GM18520 (cell line): ENCODE results near the gene ITPR1.

Experiments used
- ATAC-seq: cut with Tn5 transposase; IDR thresholded peaks from one replicate; pipeline ENCODE4 v1.9.1; 2021; ENCODE audit not compliant: unreplicated experiment

The ITPR1 gene

DNA sequence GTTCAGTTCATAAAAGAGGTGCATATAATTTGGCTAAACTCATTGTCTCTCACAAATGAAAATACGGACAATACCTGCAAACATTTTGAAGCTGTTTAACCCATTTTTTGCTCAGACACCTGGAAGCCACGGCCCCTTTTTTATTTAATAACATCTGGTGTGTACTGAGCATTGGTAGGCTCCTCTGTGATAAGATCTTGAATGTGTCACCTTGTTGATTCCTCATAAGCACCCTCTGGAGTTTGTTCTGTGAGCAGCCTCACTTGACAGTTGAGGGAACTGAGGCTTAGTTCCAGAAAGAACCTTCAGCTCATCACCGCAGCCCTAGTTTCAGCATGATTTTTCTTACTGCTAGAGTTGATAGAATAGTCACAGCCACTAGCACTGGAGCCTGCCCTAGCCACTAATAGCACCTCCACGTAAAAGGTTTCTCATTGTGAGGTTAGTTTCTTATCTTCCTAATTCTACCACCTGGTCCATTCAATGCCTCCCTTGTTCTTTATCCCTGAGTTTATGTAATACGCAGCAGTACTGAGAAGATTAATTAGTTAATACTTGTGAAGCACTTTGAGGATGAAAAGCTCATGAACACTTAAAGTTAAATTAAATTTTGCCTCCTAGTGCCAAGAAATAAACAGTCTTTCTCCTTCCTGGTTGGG is 71.9 kb downstream of the ITPR1 start:
- no peak for ATAC-seq

DNA sequence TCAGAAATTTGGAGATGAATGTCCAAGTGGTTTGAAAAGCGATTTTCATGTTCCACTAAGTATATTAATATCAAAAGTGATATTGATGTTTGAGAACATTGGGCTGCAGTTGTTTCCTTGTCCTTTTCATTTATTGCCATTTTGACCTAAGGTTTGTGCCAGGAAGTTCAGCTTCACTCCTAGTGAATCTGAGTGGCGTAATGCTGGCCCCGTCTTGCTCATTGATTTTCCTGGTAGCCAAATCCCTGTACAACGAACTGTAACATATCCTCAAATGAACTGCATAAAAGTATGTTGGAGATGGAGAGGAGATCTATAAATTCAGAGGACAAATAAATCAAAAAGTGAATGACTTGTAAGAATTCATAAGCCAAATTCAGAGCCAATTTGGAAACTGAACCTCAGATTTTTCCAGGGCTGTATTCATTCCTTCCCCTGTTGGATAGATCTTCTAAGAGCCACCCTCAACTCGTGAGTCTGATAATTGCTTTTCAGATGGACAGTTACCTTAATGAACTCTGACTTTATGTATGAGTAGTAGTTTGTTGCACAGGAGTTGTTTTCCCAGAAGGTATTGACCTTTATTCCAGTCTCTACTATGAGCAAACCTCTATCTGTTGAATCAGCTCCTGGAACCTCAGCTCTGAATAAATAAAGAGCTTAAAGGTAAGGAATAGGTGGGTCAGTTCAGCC is 72.8 kb downstream of the ITPR1 start:
- no peak for ATAC-seq

DNA sequence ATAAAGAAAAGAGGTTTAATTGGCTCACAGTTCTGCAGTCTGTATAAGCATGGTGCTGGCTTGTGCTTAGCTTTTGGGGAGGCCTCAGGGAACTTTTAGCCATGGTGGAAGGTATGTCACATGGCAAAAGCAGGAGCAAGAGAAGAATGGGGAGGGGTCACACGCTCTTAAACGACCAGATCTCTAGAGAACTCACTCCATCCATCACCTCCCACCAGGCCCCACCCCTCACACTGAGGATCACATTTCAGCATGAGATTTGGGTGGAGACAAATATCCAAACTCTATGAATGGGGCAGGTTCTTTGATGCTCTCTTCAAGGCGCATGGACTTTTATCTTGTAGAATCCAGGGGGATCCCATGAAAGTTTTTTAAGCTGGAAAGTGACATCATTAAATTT is 75.7 kb downstream of the ITPR1 start:
- no peak for ATAC-seq

DNA sequence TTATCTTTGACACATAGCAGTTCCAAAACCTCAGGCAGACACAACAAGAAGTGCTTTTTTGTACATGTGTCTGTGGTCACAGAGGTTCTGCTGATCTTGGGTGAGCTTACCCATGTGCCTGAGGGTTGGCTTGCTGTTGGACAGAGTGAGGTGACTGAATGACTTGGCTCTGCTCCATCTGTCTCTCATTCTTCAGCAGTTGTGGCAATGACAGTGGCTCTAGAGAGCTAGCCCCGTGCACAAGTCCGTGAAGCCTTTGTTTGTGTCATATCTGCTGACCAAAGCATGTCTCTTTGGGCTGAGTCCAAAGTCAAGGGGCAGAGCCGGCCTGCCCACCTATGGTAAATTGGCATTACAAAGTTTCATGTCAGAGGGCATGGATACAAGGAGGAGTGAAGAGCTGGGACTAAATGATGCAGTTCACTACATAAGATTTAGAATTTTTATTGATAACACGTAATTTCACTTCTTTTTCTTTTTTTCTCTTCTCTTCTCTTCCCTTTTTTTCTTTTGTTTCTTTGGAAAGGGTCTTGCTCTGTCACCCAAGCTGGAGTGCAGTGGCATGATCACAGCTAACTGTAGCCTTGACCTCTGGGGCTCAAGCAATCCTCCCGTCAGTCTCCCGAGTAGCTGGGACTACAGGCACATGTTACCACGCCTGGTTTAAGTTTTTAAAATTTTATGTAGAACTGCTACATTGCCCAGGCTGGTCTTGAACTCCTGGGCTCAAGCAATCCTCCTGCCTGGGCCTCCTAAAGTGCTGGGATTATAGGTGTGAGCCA is 77.9 kb downstream of the ITPR1 start:
- ATAC-seq = no peak

DNA sequence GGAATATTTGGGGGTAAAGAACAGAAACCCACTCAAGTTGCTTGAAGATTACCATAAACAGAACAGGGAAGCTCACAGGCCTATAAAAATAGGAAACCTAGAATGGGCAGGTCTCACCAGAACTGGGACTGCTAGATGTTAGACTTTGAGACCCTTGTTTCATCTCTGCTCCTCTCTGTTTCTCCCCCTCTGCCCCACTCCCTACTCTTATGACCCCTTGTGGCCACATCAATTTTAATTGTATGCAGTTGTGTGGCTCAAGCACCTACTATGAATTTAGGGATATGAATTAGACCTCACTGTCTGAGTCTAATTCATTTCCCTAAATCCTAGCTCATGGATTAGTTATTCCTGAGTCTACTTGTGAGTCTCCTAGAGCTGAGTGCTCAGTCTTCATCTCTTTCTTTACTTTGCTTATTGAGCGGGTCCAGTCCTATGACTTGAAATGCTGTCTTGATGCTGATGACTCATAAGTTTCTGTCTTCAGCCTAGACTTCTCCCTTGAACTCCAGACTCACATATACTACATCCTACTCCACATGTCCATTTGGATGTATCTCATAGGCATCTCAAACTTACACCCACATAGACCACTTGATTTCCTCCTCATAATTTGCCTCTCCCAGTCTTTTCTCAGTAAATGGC is 78.7 kb downstream of the ITPR1 start:
- no peak for ATAC-seq

DNA sequence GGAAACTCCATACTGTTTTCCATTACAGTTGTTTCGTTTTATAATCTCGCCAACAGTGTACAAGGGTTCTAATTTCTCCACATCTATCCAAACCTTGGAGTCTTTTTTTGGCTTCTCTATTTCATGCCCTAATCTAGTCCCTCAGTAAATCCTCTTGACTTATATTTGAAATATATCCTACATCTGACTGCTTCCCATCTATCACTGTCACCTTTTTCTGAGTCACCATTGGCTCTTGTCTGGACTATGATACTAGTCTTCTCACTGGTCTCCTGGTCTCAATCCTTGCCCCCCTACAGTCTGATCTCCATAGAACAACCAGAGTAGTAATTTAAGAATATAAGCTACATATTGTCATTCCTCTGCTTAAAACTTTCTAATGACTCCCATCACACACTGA is 80.0 kb downstream of the ITPR1 start:
- no peak for ATAC-seq

DNA sequence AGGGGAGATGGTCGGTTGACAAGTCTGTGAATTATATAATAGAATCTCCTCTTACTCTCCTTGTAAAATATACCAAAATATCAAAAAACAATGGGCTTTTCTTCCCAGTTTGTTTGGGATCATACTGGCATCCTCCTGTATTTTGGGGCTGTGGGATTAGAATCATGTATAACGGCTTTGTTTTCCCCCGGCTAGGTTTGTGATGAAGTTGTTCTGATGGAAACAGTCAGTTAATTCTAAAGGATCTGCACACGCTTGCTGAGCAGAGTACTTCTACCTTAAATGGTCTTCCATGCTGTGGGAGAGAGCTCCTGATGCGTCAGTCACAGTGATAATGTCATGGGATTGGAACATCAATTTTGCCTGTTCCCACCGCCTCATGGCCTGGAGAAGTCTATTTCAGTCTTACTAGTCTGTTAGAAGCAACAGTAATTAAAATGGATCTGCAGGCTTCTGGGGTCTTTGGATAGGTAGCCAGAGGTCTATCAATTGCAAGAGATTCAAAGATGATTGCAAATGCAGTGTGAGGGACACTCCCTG is 81.3 kb downstream of the ITPR1 start:
- ATAC-seq = no peak

DNA sequence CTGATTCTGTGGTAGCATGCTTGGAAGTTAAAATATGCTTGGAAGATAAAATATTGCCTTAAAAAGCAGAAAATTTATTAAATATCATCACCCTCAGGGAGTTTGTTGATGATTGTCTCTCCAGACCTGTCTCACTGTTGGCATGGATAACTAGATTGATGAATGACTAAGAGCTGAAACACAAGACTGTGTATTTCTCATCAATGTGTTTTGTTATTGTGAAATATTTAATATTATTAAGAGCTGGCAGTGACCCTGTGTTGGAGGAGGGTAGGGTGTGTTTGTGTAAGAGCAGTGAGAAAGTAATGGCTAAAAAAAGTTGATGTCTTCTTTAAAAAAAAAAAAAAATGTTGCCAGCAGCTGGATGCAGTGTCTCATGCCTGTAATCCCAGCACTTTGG is 82.2 kb downstream of the ITPR1 start:
- no peak for ATAC-seq

DNA sequence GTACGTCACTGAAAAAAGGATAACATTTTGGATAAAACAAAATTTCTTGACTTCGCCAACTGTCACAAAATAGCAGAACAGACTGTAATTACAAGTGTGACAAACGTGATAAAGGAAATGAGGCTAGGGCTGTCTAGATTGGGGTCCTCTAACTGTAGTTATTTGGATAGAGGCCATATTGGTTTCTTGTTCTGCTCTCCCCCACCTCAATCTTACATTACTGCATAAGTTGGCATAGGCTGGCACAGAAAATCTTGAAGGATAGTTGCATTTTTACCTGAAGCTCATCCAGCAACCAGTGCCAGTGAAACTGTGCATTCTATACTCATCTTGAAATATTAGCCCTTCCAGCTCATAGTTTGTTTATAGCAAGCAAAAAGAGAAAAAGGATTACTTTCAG is 84.6 kb downstream of the ITPR1 start:
- ATAC-seq = no peak

DNA sequence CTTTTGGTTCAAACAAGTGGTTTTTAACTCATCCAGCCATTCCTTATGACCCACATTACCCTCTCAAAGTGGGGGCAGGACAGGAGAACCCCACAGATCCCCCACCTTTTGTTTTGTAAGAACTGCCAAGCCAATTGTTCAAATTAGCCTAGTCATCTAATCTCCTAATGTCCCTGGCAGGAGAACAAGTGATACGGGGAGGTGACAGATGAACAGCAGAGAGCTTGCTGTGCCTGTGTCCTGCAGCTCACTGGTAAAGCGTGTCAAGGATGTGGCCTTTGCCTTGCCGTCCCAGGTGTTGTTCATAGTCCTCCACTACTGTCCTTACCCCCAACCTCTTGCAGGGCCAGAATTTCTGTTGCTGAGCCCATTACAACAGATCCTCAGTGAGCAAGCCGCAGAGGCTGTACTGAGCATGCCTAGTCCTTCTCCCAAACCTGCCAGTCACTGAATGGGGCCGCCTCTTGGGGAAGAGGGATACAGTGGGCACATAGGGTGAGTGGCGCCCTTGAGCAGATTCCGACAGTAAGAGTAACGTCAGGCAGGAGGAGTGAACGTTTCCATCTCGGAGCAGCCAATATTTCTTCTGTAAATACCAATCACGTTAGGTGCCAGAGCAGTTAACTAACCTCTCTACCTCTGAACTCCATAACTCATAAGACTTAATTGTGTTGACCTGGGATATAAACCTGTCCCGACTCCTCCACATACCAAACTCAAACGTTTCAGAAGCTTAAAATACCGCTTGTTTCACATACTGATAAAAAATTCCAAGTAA is 87.4 kb downstream of the ITPR1 start:
- no peak for ATAC-seq

DNA sequence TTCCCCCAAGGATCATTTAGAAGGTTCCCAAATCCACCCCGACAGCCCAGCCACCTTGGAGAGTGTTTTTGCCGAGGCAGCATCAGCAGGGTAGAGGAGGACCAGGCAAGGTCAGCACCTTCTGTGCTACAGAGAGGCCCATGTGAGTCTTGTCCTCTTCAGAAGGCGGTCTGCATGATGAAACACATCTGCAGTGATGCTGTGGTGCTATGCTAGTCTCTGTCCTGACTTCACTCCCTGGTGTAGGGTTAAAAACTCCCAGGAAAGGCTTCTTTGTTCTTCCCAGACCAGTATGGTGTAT is 87.9 kb downstream of the ITPR1 start:
- ATAC-seq = no peak

DNA sequence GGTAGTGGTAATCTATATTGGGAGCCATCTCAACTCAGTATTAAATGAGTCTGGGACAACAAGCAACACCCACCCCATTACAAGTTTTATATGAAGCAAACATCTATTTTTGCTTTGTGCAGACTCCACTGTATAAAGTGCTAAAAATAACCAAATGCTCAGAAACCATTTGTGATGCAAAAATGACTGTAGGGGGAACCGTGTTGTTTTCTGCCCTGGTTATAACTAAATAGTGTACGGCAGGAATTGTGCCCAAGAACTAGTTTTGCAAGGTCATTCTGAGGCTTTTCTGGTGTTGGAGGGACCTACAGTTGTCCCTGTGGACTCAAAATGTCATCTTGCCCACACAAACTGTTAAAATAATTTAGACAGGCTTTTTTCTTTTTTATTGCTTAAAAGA is 88.3 kb downstream of the ITPR1 start:
- ATAC-seq = no peak

DNA sequence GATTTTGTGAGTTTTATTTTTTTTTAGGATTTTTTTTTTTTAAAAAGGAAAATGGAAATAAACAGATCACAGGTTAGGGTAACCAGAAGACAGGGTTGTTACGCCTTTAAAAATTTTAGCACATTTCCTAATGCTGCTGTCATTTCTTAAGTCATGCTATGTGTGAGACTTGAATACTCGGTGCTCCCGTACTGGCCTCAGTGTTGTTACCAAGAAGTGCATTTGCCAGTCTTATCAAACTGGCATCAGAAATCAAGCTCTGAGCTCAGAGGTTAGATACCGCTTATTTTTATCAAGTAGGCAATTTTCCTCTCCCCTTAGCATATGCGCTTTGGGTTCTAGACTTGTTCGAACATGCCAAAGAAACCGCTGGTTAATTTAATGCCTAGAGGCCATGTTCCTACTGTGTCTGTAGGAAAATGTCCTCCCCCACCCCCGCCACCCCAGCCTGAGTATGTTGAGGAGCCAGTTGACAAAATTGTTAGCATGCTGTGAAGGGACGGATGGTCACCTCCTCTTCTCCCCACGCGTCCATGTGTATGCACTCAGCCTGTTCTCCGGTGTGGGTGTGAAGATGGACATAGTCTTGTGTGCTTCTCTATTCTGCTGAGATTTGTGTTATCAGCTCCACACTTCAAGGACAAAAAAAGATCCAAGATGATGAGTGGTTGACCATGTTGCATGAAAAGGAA is 88.9 kb downstream of the ITPR1 start:
- ATAC-seq = no peak

DNA sequence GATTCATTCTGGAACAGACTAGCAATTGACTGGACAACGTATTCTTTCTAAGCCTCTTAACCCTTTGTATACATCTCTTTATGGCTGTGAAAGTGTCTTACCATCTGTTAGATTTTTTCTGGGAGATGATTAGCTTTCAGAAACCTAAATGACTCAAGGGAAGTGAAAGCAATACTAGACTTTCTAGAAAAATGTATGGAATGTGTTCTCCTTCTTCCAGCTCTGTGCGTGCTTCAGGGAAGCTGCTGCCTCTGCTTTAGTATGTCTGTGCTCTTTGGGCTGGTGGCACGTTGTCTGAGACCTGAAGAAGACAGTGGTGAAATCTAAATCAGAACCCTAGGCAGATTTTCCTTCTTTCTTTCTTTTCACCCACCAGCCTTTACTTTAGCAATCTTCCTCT is 89.5 kb downstream of the ITPR1 start:
- no peak for ATAC-seq

DNA sequence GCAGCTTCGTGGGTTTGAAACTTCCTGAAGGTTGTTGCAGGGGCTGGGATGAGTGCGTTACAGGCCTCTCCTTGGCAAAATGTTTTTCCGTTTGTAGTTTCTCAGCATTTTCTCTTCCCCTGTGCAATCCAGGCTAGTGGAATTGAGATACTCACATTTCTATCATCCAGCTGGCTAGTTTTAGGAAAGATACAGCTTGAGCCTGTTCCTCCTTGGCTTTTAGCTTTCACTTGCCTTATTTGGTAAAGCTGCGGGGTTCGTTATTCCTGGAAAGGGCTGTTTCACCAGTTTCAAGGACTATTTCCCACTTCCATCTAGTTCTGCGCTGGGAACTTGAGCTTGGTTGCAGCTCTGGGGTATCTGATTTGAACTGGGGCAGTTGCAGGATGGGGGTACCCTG is 90.3 kb downstream of the ITPR1 start:
- no peak for ATAC-seq

DNA sequence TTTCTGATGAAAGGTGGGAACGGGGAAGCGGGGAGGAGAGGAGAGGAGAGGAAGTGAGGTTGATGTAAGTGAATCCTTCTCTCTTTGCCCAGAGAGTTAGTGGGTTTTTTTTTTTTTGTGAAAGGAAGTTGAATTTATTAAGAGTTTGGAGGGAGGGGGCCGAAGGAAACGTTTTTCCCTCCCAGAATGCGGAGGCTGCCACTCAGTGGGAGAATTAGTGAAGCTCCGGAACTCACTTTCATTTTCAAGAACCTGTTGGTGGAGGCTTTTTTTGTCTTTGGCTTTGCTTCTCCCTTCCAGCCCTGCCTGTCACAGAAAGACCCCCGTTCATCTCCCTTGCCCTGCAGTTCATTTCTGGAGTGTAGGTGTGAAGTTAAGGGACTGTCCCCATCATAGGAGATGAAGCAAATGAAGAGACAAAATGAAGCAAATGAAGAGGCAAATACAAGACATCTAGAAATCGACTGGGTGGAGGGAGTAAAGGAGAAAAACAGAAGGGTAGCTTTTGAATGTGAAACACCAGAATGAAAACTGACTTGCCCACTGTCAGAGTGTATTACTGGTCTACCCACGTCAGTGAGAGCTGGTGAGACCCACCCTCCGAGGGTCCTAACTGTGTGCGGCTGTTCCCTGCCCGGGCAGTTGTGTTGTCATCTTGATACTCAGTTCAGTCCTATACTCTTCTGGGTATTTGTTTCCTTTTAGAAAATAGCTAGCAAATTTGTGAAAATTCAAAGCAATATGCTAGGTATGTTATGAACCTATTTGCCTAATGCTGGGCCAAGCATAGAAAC is 91.5 kb downstream of the ITPR1 start:
- ATAC-seq = peak; percentile 34

DNA sequence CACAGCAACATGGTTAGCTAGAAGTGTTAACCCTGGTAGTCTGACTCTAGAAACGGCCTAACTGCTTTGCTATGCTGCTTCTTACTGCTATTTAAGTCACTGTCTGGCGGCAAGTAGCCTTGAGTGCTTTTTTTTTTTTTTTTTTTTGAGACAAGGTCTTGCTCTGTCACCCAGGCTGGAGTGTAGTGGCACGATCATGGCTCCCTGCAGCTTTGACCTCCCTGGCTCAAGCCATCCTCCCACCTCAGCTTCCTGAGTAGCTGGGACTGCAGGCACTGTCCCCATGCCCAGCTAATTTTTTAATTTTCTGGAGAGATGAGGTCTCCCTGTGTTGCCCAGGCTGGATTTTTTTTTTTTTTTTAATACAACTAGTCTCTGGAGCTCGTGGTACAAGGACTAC is 93.2 kb downstream of the ITPR1 start:
- no peak for ATAC-seq

DNA sequence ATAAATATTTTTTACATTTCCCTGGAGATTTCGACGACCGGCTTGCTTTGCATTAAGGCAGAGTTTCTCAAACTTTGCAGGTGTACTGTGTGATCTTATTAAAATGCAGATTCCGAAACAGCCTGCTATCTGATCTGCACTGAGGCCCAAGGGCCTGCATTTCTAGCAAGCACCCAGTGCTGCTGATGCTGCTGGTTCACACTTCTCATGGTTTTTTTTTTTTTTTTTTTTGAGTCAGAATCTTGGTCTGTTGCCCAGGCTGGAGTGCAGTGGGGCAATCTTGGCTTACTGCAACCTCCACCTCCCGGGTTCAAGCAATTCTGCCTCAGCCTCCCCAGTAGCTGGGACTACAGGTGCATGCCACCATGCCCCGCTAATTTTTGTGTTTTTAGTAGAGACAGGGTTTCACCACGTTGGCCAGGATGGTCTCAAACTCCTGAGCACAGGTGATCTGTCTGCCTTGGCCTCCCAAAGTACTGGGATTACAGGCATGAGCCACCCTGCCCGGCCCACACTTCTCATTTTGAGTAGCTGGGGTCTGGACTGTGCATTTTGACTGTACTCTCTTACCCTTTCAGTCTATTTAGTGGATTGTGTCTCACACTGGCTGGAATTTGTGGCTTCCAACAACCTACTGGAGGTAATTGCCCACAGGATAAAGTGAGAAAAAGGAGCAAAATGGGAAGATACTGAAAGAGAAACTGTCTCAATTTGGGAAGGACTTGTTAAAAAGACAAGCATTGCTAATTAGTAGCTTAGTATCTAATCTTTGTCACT is 94.1 kb downstream of the ITPR1 start:
- ATAC-seq = no peak

DNA sequence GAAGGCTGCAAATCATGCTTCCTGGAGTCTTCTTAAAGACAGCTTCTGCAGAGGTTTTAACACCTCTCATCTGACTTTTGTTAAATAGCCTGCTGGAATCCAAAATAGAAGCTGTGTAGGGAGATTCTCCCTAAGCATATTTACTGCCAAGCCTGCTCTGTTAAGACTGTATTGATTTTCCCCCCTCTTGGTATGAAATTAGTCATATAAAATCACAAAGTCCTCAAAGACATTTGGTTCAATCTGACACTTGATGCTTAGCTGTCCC is 94.6 kb downstream of the ITPR1 start:
- no peak for ATAC-seq
